ENCODE results near the gene SOX6.

DNA sequence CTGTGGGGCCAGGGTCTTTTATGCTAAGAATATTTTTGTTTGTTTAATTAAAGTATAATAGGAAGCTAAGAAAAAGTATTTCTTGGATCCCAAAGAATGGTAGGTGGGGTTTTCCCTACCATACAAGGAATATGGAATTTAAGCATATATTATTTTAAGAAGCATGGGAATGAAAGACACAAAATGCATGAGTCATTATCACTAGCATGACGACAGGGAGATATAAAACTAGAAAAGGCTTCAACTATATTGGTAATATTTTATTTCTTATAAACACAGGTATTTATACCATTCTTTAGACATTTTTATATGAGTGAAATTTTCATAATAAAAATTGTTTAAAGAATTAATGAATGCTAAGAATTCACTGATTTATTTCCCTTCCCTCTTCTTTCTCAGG, 39.3 kb upstream of the SOX6 start:
- no peak for TF ChIP-seq CTCF (IDR thresholded peaks at IDR 0.05; ENCODE audit: extremely low read depth in 1 of 2, insufficient read depth in 1 of 2, low read depth in 1 of 2, low read length in 2 of 2)
- no peak for TF ChIP-seq EZH2 (IDR thresholded peaks at IDR 0.05; ENCODE audit: borderline replicate concordance, low read depth, low read length, severe bottlenecking)
- TF ChIP-seq POLR2AphosphoS5 (IDR thresholded peaks at IDR 0.05; ENCODE audit: insufficient read depth, low read depth, low read length), result no peak
- no peak for TF ChIP-seq FOS (IDR thresholded peaks at IDR 0.05; ENCODE audit: borderline replicate concordance, insufficient read depth, low read length)
- no peak for TF ChIP-seq MAX (IDR thresholded peaks at IDR 0.05; ENCODE audit: insufficient read depth, insufficient read length)
- no peak for TF ChIP-seq POLR2A (IDR thresholded peaks at IDR 0.05; ENCODE audit: low read depth, low read length)
- TF ChIP-seq JUN (IDR thresholded peaks at IDR 0.05; ENCODE audit: borderline replicate concordance, insufficient read depth, insufficient read length, low read depth), result no peak
